Femur (tissue), 1 donor: ENCODE results near the gene SSH3.
A peak's percentile ranks its signal among the peaks of the same experiment; 100 is the strongest.

Experiments
- DNase-seq: peaks from one replicate; pipeline ENCODE4 v3.0.0-alpha.2; 2017

Gene SSH3

GRCh38 chr11:67268081-67268961 is 35.0 kb upstream of the SSH3 start:
- peak; percentile 51 for DNase-seq

- DNase-seq = peak; percentile 15
Measured at GRCh38 chr11:67268962-67269268, 34.4 kb upstream of the SSH3 start.

- peak; percentile 30 for DNase-seq
Measured at GRCh38 chr11:67269401-67270255, 33.7 kb upstream of the SSH3 start.

GRCh38 chr11:67270256-67271204 is 32.8 kb upstream of the SSH3 start:
- peak; percentile 72 for DNase-seq

GRCh38 chr11:67271205-67271540 is 32.2 kb upstream of the SSH3 start:
- DNase-seq = no peak

GRCh38 chr11:67271541-67272284 is 31.6 kb upstream of the SSH3 start:
- peak; percentile 43 for DNase-seq

- DNase-seq = peak; percentile 20
Measured at GRCh38 chr11:67272327-67273259, 30.7 kb upstream of the SSH3 start.

- peak; percentile 40 for DNase-seq
Measured at GRCh38 chr11:67273260-67273990, 29.9 kb upstream of the SSH3 start.

- peak; percentile 35 for DNase-seq
Measured at GRCh38 chr11:67274768-67275605, 28.3 kb upstream of the SSH3 start.

- peak; percentile 20 for DNase-seq
Measured at GRCh38 chr11:67275606-67276409, 27.5 kb upstream of the SSH3 start.

GRCh38 chr11:67276781-67277230 is 26.5 kb upstream of the SSH3 start:
- peak; percentile 79 for DNase-seq

- DNase-seq = peak; percentile 93
Measured at GRCh38 chr11:67277231-67277961, 25.9 kb upstream of the SSH3 start.

- DNase-seq = peak; percentile 18
Measured at GRCh38 chr11:67278135-67278938, 25.0 kb upstream of the SSH3 start.

- DNase-seq = peak; percentile 19
Measured at GRCh38 chr11:67278939-67279588, 24.3 kb upstream of the SSH3 start.

- peak; percentile 17 for DNase-seq
Measured at GRCh38 chr11:67279589-67280340, 23.6 kb upstream of the SSH3 start.
